Chondrocyte (in vitro differentiated cells): Measurements from ENCODE around the gene ATOX1. TPM values are rescaled to one million over a fixed set of nuclear protein-coding genes. Genes with fewer than 3 reads are reported as not detected.

ENCODE experiments used
- DNase-seq: peaks from one replicate; pipeline ENCODE4 v3.0.0; 2021; ENCODE audit warnings: mixed read lengths, low spot score
- H3K27ac Mint-ChIP-seq: one replicate; pipeline ENCODE4 v1.8.0; 2021; ENCODE audit warnings: mild to moderate bottlenecking, moderate library complexity, mixed read lengths; ENCODE audit not compliant: unreplicated experiment
- H3K27me3 Mint-ChIP-seq: 2 replicates; pipeline ENCODE4 v1.8.0; 2021; ENCODE audit warnings: low read depth, mixed read lengths
- H3K36me3 Mint-ChIP-seq: 2 replicates; pipeline ENCODE4 v1.8.0; 2021; ENCODE audit warnings: low read depth, mixed read lengths
- H3K4me1 Mint-ChIP-seq: 2 replicates; pipeline ENCODE4 v1.8.0; 2021; ENCODE audit warnings: low read depth, mild to moderate bottlenecking, mixed read lengths
- H3K4me3 Mint-ChIP-seq: one replicate; pipeline ENCODE4 v1.8.0; 2021; ENCODE audit warnings: mild to moderate bottlenecking, moderate library complexity, mixed read lengths; ENCODE audit not compliant: unreplicated experiment
- H3K9me3 Mint-ChIP-seq: 2 replicates; pipeline ENCODE4 v1.8.0; 2021; ENCODE audit warnings: low read depth, mixed read lengths
- CTCF ChIP-seq: fragments of 200-600 bp; sonication (generic); IDR thresholded peaks from 2 replicates; pipeline ENCODE4 v1.5.0; 2021; ENCODE audit warnings: antibody characterized with exemption, mild to moderate bottlenecking, moderate library complexity
- total RNA-seq: library from RNA; stranded (reverse); gene quantifications from 3 replicates; pipeline ENCODE4 v1.2.1, GENCODE V29; 2021

ATOX1 gene
- total RNA-seq, 1 donor from 2014 or later, result 128 TPM

GRCh38 chr5:151766975-151767374, 8.5 kb upstream of the ATOX1 start:
- no peaks in the 10 kb centered on the region for H3K36me3 Mint-ChIP-seq
- peaks cover 5% of the 10 kb centered on the region for H3K4me1 Mint-ChIP-seq
- no peaks in the 10 kb centered on the region for H3K27me3 Mint-ChIP-seq

GRCh38 chr5:151764801-151765200, 6.4 kb upstream of the ATOX1 start:
- DNase-seq, result no peak
- no peaks in the 10 kb centered on the region for H3K27me3 Mint-ChIP-seq
- no peaks in the 10 kb centered on the region for H3K9me3 Mint-ChIP-seq
- H3K27ac Mint-ChIP-seq, result no peak overlapping the region
- TF ChIP-seq CTCF, result no peak
- no peaks in the 10 kb centered on the region for H3K36me3 Mint-ChIP-seq
- peaks cover 7% of the 10 kb centered on the region for H3K4me1 Mint-ChIP-seq
- no peak overlapping the region for H3K4me3 Mint-ChIP-seq

More at GRCh38 chr5:151766975-151767374, 8.5 kb upstream of the ATOX1 start:
- Mint-ChIP-seq H3K27ac (no peak overlapping the region), H3K4me3 (no peak overlapping the region), H3K9me3 (no peaks in the 10 kb centered on the region)
- DNase-seq, result no peak
- no peak for TF ChIP-seq CTCF

- peak overlapping the region; percentile 88 for H3K4me3 Mint-ChIP-seq
- H3K9me3 Mint-ChIP-seq, result no peaks in the 10 kb centered on the region
- H3K4me1 Mint-ChIP-seq, result peaks cover 36% of the 10 kb centered on the region
- no peaks in the 10 kb centered on the region for H3K27me3 Mint-ChIP-seq
- H3K36me3 Mint-ChIP-seq, result peaks cover 2% of the 10 kb centered on the region
- TF ChIP-seq CTCF, result no peak
- peak overlapping the region; percentile 83 for H3K27ac Mint-ChIP-seq
- no peak for DNase-seq
Measured at GRCh38 chr5:151758141-151758429, 346 bp downstream of the ATOX1 start.

GRCh38 chr5:151757233-151758140, 944 bp downstream of the ATOX1 start:
- Mint-ChIP-seq H3K36me3 (peaks cover 5% of the 10 kb centered on the region), H3K27ac (peak overlapping the region; percentile 57), H3K9me3 (no peaks in the 10 kb centered on the region), H3K27me3 (no peaks in the 10 kb centered on the region), H3K4me1 (peaks cover 36% of the 10 kb centered on the region), H3K4me3 (peak overlapping the region; percentile 88)
- TF ChIP-seq CTCF, result no peak
- DNase-seq, result no peak

- peaks cover 29% of the 10 kb centered on the region for H3K4me1 Mint-ChIP-seq
- no peak for TF ChIP-seq CTCF
- H3K27me3 Mint-ChIP-seq, result no peaks in the 10 kb centered on the region
- H3K36me3 Mint-ChIP-seq, result peaks cover 5% of the 10 kb centered on the region
- no peak for DNase-seq
- no peak overlapping the region for H3K4me3 Mint-ChIP-seq
- H3K27ac Mint-ChIP-seq, result no peak overlapping the region
- H3K9me3 Mint-ChIP-seq, result no peaks in the 10 kb centered on the region
Measured at GRCh38 chr5:151755383-151755782, 3.0 kb downstream of the ATOX1 start.
